Measurements from ENCODE around the gene PABPC1L. TPM values are rescaled to one million over a fixed set of nuclear protein-coding genes. Genes with fewer than 3 reads are reported as not detected.
A peak's percentile ranks its signal among the peaks of the same experiment; 100 is the strongest.

Gene PABPC1L
- total and polyA plus RNA-seq, 2 of the 13 experiments (the other 11 are each of a cell fraction or from before 2014, with no cell fraction given), result 30.8 to 252 TPM

- TF ChIP-seq ARID4A (CRISPR knock-in tag; IDR thresholded peaks at IDR 0.05; ENCODE audit: borderline replicate concordance) (peak; percentile 99), ZNF558 (CRISPR knock-in tag; IDR thresholded peaks at IDR 0.05; ENCODE audit: borderline replicate concordance) (peak; percentile 95; the same call in 1 of the 2 replicates), U2AF1 (optimal IDR thresholded peaks at IDR 0.05; ENCODE audit: low read depth, low read length) (no peak), NFIC (IDR thresholded peaks at IDR 0.05; ENCODE audit: low read length) (no peak), ZNF709 (CRISPR knock-in tag; IDR thresholded peaks at IDR 0.05) (peak; percentile 97), ZNF782 (CRISPR knock-in tag; IDR thresholded peaks at IDR 0.05; ENCODE audit: borderline replicate concordance) (peak; percentile 98; the same call in 1 of the 2 replicates), GRHL1 (CRISPR knock-in tag; conservative IDR thresholded peaks at IDR 0.05) (no peak), MXD3 (CRISPR knock-in tag; IDR thresholded peaks at IDR 0.05) (peak; percentile 98), NFKB2 (CRISPR knock-in tag; IDR thresholded peaks at IDR 0.05; ENCODE audit: borderline replicate concordance) (peak; percentile 99), ZNF382 (CRISPR knock-in tag; IDR thresholded peaks at IDR 0.05; ENCODE audit: borderline replicate concordance) (no peak), HNF1A (IDR thresholded peaks at IDR 0.05; ENCODE audit: low read depth) (no peak), HNF1A (CRISPR knock-in tag; IDR thresholded peaks at IDR 0.05; ENCODE audit: borderline replicate concordance) (peak; percentile 80; the same call in 1 of the 2 replicates), PRMT3 (CRISPR knock-in tag; IDR thresholded peaks at IDR 0.05; ENCODE audit: borderline replicate concordance, low read depth) (no peak), NR2C2 (CRISPR knock-in tag; IDR thresholded peaks at IDR 0.05; ENCODE audit: borderline replicate concordance) (no peak; the same call in 1 of the 2 replicates), SMAD3 (CRISPR knock-in tag; IDR thresholded peaks at IDR 0.05) (no peak; the same call in none of the 2 replicates)
- TF ChIP-seq, protein P1, sequence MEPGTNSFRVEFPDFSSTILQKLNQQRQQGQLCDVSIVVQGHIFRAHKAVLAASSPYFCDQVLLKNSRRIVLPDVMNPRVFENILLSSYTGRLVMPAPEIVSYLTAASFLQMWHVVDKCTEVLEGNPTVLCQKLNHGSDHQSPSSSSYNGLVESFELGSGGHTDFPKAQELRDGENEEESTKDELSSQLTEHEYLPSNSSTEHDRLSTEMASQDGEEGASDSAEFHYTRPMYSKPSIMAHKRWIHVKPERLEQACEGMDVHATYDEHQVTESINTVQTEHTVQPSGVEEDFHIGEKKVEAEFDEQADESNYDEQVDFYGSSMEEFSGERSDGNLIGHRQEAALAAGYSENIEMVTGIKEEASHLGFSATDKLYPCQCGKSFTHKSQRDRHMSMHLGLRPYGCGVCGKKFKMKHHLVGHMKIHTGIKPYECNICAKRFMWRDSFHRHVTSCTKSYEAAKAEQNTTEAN (CRISPR knock-in tag; conservative IDR thresholded peaks at IDR 0.05), result peak; percentile 96
Observed at GRCh38 chr20:44960103-44960852, 50.4 kb downstream of the PABPC1L start, which contains the start of gene TOMM34 (continued).

Measured in HepG2 (cell line).